Stimulated activated CD8-positive, alpha-beta memory T cell treated with anti-CD3 and anti-CD28 coated beads, Interleukin-15, amount 100 ng/mL, for 4 hours (primary cell): Measurements from ENCODE around the gene RPGR.

Experiments
- DNase-seq, 2 donors: peaks; one replicate each; pipeline ENCODE4 v3.0.0-alpha.2; 2020; ENCODE audit warnings: low read depth in 2 of 2

RPGR gene

DNA sequence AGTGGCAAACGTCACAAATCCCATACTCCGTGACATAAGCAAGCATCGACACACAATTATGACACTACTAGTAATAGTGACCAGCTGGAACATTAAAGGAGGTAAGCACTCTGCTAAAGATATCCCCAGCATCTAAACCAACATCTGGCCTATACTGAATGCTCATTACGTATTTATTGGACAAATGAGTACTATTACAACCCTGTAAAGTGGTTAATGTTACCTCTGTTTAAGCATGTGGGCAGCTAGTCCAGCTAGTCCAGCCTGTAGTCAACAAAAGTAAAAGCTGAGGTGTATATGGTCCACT is 419 bp upstream of the RPGR start:
- DNase-seq = no peak

GRCh38 chrX:38326086-38326485 is 1.2 kb downstream of the RPGR start:
- no peak for DNase-seq

GRCh38 chrX:38320819-38321218 is 6.5 kb downstream of the RPGR start:
- DNase-seq = no peak

DNA sequence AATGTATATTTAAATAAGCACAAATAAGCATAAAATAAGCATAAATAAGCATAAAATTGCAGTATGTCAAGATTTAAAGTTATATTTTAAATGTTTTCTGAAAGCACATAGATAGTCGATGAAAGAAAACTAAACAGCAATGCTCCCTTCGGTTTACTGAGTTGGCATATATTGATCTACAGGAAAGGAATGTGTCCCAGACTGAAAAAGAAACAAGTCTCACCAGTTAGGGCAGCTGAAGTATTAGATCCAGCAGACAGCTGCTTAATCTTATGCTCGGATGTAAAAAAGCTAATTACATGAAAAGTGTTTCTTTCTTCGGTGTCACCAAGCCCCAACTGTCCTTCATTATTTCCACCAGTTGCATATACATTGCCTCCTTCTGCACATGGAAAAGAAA is 8.7 kb downstream of the RPGR start:
- no peak for DNase-seq

- DNase-seq = no peak
These were observed 9.1 kb downstream of the RPGR start for GRCh38 chrX:38318196-38318595.

GRCh38 chrX:38315186-38315585 is 12.1 kb downstream of the RPGR start:
- DNase-seq = no peak

DNA sequence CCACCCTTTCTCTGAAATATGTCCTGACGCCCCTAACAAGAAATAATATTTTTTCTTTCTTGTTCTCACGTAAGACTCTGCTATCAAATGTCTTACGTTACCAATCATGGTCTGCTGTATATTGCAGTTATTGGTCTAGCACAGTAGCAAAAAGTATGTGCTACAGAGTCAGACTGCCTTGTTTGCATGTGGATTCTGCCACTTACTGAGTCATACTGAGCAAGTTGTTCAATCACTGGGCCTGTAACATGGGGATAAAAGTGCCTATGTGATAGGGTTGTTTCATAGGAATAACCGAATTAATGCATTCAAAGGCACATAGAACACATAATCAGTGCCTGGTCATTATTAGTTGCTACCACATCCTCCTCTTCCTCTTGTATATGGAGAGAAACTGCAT is 14.1 kb downstream of the RPGR start:
- DNase-seq = no peak

DNA sequence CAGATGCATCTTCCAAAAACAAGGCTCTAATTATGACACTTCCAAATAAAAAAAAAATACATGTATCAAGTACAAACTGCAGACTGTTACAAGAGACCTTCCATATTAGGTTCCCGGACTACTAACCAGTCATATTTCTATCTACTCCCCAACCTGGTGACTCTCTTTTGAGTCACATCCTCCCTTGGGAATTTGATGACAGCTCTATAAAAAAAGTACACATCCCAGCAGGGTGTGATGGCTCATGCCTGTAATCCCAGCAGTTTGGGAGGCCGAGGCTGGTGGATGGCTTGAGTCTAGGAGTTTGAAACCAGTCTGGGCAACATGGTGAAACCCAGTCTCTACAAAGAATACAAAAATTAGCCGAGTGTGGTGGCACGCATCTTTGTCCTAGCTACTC is 14.9 kb downstream of the RPGR start:
- DNase-seq = no peak

DNA sequence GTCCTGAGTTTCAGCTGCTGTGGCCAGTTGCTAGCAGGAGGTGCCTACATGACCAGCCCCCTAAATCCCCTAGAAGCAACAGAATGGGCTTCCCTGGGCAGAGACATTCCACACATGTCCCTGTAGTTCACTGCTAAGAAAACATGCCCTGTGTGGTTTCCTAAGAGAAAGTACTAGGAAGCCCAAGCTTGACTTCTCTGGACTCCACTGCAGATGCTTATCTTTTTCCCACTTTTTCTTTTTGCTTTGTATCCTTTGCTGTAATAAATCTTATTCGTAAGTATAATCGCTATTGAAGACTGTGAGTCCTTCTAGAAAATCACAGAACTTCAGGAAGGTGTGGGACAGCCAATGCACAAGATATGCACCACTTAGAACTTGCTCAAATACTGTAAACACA is 15.6 kb downstream of the RPGR start:
- no peak for DNase-seq

GRCh38 chrX:38305971-38306370 is 21.3 kb downstream of the RPGR start:
- DNase-seq = no peak

DNA sequence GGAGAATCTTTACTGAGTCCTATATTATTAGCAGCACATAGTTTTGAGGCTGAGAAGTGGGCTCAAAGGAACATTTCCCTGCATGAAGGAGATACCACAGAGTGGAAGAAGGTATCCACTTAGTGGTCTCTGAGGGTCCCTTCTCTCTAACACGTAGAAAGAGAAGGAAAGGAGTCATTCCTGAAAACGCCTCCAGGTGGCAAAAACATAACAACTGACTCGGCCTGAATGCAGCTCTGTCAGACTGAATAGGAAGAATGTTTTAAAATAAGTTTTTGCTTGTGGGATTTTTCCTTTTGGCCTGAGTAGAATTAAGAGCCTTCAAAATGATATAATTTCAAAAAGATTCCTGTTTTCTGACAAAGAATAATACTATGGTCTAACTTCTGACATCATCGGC is 23.3 kb downstream of the RPGR start:
- DNase-seq = no peak

DNA sequence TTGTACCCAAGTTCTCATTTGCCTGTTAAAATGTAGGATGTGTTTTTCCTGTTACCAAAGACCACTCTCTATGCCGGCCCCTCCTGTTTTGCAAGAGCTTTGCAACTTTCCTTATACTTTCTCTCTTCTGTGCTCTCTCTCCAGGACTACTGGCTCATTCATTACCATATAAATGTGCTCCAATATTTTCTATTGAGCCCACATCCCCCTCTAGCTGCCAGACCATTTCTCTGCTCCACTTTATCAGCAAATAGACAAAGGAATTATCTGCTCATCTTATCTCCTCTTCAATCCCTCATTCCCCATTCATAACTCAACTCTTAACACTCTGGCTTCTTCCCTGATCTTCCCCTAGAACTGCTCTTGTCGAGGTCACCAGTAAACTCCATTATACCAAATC is 33.6 kb downstream of the RPGR start:
- no peak for DNase-seq

DNA sequence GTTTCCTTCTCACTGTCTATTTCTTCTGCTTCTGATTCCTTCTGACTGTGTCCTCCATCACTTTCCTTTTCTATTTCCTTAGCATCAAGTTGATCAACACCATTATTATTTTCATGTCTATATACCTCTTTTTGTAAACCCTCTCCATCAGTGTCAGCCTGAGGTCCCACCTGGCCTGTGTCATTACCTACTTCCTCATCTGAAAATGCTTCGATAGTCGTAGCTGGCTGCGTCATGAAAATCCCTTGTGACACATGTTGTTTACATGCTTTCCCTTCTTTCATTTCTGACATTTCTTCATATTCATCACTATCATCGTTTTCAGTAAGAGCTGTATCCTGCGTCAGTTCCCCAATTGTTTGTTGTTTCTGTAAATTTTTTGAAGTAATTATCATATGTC is 39.6 kb downstream of the RPGR start:
- no peak for DNase-seq

DNA sequence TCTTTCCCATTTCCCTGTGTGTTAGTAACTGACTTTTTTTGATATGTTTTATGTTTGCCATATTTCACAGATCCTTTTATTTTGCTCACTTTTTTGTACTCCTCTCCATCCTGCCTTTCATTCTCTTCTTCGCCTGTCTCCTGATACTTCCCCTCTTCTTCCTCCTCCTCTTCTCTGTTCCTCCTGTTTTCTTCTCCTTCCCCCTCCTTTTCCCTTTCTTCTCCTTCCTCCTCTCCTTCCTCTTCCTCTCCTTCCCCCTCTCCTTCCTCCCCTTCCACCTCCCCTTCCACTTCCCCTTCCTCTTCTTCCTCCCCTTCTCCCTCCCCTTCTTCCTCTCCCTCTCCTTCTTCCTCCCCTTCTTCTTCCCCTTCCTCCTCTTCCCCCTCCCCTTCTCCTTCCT is 41.7 kb downstream of the RPGR start:
- DNase-seq = no peak

DNA sequence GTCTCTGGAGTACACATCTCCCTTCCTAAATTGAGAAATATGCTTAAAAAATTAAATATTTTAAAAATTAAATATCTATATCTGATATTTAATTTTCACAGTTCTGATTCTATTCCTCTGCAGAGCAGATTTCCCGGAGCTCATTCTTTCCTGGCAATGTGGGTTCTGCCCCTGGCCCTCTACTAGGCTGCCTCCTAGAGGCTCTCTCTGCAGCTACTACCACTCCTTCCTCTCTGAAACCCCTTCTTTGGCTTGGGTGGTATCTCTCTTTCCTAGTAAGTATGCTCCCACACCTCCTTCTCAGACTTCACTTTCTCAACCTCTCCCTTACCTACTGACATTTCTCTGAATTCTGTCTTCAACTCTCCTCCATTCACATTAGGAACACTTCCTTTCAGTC is 45.3 kb downstream of the RPGR start:
- no peak for DNase-seq

- DNase-seq = no peak
These were observed 48.1 kb downstream of the RPGR start for GRCh38 chrX:38279188-38279587.

DNA sequence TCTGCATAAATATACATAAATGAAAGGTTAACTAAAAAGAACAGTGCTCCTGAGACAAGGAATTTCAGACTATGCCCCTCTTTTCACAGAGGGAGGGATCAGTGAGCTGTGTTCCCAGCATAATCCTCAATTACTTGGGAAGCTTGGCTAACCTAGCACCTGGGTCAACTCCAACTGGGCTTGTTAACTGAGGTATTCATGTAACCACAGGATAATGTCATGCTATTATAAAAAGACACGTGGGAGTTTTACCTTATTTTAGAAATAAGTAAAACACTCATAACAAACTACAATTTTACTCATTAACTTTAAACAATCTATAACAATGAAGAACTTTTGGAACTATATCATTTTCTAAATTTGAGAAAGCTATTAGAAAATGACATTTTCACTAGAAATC is 48.6 kb downstream of the RPGR start:
- no peak for DNase-seq

- no peak for DNase-seq
These were observed 49.5 kb downstream of the RPGR start for GRCh38 chrX:38277802-38278201.

- DNase-seq = no peak
These were observed 50.2 kb downstream of the RPGR start for GRCh38 chrX:38277136-38277535.

DNA sequence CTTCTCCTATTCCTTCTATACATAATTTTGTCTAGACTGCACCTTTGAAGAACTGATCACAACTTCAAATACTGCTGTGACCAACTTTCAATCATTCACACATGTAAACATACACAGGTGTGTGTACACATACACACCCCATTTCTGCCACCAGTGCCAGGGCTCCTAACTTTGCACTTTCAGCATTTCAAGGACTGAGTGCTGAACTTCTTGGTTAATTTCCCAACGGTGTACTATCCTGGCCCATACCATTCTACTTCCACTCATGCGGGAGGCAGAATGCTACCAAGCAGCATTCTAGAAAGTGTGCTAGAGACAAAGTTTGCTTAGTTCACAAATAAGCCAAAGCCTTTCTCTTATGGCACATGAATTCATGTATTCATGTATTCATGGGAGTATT is 51.2 kb downstream of the RPGR start:
- no peak for DNase-seq

- no peak for DNase-seq
These were observed 51.7 kb downstream of the RPGR start for GRCh38 chrX:38275615-38276014.

- no peak for DNase-seq
These were observed 53.9 kb downstream of the RPGR start for GRCh38 chrX:38273453-38273852.

GRCh38 chrX:38271154-38271716 is 56.1 kb downstream of the RPGR start:
- no peak for DNase-seq

- DNase-seq = no peak
These were observed 59.3 kb downstream of the RPGR start for GRCh38 chrX:38268011-38268410.
